ENCODE data around the gene PIK3C2G.
"Not testable (repeated sequence)": the region's sequence is repeated elsewhere in the genome, so short reads cannot be mapped to it uniquely, and the experiment has no call there.

Gene PIK3C2G, protein sequence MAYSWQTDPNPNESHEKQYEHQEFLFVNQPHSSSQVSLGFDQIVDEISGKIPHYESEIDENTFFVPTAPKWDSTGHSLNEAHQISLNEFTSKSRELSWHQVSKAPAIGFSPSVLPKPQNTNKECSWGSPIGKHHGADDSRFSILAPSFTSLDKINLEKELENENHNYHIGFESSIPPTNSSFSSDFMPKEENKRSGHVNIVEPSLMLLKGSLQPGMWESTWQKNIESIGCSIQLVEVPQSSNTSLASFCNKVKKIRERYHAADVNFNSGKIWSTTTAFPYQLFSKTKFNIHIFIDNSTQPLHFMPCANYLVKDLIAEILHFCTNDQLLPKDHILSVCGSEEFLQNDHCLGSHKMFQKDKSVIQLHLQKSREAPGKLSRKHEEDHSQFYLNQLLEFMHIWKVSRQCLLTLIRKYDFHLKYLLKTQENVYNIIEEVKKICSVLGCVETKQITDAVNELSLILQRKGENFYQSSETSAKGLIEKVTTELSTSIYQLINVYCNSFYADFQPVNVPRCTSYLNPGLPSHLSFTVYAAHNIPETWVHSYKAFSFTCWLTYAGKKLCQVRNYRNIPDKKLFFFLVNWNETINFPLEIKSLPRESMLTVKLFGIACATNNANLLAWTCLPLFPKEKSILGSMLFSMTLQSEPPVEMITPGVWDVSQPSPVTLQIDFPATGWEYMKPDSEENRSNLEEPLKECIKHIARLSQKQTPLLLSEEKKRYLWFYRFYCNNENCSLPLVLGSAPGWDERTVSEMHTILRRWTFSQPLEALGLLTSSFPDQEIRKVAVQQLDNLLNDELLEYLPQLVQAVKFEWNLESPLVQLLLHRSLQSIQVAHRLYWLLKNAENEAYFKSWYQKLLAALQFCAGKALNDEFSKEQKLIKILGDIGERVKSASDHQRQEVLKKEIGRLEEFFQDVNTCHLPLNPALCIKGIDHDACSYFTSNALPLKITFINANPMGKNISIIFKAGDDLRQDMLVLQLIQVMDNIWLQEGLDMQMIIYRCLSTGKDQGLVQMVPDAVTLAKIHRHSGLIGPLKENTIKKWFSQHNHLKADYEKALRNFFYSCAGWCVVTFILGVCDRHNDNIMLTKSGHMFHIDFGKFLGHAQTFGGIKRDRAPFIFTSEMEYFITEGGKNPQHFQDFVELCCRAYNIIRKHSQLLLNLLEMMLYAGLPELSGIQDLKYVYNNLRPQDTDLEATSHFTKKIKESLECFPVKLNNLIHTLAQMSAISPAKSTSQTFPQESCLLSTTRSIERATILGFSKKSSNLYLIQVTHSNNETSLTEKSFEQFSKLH (N-terminal part only)
- total RNA-seq: 0 reads per million in 4 experiments

DNA sequence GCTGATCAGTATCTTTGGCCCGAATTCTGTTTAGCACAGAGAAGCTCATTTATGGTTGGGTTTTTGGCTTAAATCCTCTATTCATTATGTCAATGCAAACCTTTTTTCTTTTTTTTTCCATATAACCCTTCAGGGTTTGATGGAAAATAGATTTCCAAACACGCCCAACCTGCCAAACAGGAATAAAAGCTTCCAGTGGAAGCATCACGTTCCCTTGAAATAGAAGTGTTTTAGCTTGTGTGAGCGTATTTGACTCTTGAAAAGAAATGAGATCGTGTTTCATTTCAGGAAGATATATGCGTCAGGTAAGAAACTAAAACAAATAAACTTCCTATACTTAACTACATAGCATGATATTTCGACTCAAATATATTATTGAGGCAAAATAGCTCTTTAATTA lies at the start of gene PIK3C2G:
Gene PIK3C2G, plus strand, starts transcription at position 246 of the 400 bp plus-strand sequence. CDS start 20,564 bp downstream, outside the sequence.
- no peak for DNase-seq

DNA sequence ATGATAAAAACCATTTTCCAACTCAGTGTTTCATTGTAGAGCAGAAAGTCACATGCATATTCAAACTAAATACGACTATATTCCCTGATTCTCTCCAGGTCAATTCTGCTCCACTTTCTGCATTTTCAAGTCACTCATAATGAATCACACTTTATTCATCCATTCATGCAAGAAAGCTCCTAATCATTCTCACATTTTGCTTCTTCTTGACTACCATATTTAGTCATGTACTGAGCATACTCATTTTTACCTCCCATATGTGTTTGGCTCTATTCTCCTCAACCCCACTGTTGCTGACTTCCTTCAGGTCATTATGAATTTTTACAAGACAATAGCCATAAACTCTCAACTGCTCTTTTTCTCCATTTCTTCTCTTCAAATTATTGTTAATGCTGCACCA lies 43.4 kb upstream of the PIK3C2G start:
- no peak for DNase-seq

DNA sequence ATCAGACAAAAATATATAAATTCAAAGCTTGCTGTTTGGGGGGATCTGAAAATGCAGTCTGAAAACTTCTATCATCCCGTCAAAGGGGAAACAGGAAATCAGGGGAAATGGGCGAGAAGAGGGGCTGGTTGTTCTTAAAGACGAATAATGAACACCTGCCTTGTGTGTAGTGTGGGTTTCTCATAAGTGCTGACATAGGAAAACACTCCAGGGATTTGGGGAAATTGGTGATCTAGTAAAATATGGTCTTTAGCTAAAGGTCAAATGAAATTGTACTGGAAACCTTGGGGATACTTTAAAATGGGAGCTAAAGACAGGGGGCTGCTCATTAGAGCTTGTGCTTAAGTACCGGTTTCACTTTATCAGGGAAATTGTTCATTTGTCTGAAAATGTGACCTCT lies 39.6 kb upstream of the PIK3C2G start:
- no peak for DNase-seq

DNA sequence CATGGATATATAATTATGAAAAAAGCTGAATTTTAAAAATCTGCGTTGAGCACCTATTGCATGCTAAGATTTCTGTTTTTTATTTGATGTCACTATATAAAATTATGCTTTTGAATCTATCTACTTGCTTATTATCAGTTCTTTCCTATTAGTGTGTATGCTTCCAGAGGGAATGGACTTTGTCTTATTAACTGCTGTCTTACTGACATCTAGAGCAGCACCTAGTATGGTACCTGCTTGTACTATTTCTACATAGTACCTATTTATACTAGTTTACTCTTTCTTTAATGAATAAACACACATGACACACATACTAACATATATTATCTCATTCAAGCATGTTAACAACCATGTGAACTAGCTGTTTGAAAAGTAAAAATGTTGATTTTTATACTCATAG lies 38.6 kb upstream of the PIK3C2G start:
- no peak for DNase-seq

DNA sequence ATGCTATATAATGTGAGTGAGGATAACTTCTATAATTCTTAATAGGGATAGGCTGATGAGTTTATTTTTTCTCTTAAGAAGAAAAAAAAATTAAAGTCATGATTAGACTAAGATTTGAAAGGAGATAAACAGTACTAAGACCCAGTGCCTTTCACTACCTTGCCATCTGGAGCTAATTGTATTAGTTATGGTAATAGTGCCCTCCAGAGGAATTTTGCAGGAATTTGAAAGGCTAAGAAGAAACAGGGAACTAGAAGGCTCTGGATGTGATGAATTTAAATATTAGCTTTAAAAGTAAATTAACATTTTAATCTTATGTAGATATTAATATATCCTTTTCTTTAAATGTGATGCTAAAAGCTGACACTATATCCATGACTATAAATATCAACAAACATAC lies 36.6 kb upstream of the PIK3C2G start:
- DNase-seq: no peak

DNA sequence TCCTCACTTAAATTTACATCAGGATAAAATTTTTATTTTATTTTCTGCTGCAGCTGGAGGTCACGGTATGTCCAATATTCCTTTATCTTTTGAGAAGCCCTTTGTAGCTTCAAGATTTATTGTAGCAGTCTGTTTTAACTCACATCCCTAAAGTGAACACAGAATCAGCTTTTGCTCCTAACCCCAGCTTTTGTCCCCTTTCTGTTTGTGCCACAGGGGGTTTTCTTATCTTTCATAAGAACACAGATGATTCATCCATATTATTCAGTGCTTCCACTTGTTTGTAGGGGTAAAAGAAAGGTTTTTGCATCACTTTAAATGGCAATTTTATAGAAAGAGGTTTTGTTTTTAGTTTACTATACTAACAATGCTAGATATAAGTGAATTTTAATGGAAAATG lies 21.8 kb upstream of the PIK3C2G start:
- DNase-seq: no peak

DNA sequence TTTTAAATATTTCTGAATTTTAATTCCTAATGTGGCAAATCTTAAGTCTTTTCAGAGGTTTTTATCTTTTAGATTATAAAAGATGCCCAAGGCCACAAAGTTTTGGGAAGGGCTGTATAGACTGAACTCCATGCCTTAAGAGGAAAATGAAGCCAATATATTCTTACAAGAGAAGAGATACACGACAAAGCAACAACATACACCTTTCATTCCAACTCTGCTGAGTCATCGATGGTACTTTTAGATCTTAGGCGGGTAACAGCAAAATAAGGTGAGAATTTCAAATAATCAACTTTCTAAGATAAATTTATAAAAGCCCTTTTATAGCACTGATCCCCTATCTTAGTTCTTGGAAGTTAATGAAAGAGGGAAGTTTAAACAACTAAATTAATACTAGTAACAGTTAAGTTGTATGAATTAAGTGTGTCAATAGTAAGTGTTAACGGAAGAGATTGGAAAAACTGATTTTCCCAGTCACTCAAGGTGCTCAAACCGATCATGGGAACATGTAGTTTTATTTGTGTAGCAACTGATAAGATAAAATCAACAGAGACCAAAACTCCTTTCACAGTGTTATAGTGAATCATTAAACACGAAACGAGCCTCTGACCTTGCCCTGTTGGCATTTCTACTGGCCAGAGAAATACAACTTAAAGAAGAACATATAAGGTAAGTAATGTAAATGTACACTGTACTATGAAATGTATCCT lies 18.8 kb upstream of the PIK3C2G start:
- no peak for DNase-seq

DNA sequence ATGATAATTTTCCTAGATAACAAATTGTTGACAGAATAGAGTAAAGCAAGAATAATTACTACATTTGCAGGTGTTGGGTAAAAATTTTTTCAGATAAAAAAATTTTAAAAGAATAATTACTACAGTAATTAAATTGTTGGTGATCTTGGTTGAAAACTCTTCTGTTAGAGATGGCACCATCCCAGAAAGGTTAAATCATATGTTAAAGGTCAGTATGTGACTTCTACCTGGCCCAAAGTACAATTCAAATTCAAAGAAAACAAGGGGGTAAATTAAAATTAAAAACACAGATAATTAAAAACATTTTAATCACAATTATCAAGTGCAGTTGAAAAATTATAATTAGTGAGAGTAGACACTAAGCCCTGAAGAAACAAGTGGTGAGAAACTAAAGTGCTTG lies 18.1 kb upstream of the PIK3C2G start:
- no peak for DNase-seq

DNA sequence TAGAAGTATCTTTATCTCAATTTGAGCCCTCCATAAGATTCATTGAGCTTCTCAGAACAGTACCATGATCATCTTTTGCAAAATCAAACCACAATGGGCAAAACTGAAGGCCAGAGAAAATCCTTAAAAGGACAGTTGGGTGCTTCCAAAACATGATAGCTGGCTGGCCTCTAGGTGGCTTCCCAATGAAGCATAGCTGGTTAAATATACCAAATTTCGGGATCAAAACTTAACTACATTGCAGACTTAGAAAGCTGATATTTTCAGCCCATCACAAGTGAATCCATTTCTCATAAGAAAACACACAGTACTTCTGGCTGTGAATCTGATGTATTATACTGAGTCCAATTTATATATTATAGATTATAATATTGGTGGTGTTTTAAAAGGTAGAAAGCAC lies 15.3 kb upstream of the PIK3C2G start:
- DNase-seq: no peak

DNA sequence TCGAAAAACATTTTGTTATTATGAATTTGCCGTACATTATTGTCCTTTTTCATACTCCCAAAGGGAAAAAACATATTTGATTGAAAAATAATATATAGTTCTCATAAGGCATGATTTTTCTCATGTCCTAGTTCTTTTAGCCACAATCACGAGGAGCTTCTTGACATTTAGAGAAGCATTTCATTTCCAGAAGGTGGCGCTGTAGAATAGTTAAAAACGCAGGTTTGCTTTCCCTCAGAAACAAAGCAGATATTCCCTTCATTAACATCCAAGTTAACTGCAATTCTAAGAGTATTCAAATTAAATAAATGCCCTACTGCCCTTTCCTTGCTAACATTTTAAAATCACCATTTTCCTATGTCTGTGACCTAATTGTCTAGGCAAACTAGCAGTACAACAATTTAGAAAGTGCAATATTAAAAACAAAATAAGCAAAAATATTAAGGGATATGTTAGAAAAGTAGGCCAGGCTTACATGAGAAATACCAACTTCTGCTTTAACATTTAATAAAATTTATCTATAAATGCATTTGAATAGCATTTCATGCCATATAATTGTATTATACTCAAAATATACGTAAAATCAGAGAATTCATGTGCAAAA lies 10.9 kb upstream of the PIK3C2G start:
- DNase-seq: no peak

DNA sequence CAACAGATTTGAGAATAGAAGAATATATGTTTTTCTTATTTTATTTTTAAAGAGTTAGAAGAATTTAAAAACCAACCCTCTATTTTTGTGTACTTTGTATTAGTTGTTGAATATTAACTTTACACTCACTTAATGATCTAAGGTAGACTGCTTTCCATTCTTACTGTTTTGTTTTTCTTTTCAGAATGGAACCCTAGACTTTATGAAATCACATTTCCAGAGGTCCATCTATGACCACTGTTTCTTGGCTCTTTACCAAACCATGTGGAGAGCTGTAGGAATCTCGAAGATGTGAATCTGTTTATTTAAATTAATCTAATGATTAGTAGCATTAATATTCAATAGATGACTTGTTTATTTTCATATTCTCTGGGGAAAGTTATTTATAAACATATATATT lies 7.2 kb upstream of the PIK3C2G start:
- DNase-seq: no peak

DNA sequence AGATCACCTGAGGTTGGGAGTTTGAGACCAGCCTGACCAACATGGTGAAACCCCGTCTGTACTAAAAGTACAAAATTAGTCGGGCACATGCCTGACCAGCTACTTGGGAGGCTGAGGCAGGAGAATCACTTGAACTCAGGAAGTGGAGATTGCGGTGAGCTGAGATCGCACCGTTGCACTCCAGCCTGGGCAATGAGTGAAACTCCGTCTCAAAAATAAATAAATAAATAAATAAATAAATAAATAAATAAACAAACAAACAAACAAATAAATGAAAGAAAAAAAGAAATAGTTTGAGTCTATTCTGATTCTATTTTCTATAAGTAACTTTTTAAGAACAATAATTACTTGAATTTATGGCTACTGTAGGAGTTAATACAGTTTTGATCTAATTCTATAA lies 6.3 kb upstream of the PIK3C2G start:
- DNase-seq: not testable (repeated sequence)

DNA sequence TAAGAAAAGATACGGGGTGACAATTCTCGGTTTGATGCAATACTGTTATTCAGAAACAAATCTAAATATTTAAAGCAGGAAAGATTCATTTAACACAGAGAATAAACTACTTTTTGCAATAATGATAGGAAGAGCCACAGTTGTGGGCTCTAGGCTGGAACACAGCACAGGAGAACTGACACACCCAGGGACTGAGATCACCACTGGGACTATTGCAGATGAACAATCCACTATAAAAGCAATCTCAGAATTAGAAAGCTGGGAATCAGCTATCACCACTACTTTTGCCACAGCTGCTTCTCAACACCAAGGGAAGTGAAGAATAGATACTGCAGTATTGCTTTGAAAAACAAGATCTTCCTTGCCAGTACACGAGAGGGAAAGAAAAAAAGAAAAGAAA lies 4.1 kb upstream of the PIK3C2G start:
- DNase-seq: no peak

DNA sequence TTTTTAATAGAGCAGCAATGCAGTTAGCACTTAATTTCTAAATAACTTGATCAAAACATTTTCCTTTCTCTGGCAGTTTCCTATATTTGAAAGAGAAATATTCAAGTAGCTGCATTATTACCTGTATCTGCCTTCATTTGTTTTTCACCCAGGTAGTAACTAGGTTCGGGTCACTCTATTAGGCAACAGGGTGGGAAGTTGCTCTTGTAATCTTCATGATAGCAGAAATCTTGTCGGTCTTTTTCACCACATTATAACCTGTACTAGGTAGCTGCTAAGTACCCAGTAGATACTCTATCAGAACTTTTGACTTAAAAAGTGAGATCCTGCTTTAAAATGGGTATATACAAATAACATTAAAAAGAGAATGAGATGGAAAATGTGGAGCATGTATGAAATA lies 2.4 kb upstream of the PIK3C2G start:
- DNase-seq: no peak

DNA sequence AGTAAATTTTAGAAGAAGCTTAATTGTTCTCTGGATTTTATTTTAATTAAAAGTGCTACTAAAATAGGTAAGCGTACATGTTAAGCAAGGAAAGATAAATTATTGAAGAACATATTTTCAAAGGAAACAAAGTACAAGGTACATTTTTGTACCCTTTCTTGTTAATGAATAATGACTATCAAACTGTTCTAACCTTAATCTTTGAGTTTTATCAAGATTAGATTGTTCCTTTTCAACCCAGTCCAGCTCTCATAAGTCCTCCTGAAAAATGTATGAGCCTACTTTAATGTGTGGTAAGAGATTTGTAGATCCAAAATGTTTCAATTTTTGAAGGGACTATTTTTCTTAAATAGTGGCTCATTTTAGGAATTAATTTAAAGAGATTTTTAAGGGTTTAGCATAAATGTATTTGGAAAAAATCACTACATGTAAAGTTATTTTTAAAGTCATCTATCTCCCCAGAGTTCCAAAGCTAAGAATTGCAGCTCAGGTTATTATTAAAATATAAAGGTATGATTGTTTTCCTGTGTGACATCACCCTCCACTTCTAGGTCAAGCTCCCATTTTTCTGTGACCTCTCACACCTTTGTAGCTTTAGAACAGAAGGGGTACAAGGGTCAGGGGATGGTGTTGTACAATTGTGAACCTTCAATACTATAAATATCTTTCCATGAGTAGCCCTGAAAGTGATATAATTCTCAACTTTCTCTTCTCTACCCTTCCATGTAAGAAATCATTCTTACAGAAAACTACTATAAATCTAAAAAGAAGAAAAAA lies 1.2 kb upstream of the PIK3C2G start:
- DNase-seq: no peak

DNA sequence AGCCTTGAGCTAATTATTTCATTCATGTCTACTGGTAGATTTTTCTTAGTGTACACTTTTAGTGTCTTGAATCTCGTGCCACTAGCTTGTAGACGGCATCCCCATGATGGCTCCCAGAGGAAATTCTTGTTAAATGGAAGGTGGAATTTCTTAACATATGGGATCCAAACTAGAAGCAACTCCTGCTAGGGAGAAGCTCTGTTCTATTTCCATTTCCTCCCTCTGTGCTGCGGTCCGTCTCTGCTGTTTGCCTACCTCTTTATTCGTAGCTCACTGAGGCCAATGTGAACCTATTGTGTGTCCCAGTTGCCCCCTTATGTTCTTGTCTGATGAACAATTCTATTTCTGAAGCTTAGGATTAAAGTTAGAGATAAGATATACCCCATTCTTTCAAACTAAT lies 588 bp downstream of the PIK3C2G start:
- no peak for DNase-seq

DNA sequence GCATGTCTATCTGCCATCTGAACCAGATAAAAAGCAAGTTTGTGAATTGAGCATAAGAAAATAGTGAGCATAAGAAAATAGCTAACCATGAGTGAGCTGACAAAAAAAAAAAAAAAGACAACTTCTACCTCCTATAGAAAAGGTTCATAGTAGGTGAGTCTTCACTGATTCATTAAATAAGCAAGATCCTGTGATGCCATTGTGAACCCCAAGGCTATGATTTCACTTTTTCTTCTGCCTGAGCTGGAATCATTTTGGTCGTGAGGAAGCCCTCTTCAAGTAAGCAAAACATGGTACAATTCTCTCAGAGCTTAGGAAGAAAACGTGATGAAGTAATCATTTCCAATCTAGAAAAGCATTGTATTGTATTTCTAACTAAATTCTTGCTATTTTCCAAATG lies 1.2 kb downstream of the PIK3C2G start:
- DNase-seq: no peak

DNA sequence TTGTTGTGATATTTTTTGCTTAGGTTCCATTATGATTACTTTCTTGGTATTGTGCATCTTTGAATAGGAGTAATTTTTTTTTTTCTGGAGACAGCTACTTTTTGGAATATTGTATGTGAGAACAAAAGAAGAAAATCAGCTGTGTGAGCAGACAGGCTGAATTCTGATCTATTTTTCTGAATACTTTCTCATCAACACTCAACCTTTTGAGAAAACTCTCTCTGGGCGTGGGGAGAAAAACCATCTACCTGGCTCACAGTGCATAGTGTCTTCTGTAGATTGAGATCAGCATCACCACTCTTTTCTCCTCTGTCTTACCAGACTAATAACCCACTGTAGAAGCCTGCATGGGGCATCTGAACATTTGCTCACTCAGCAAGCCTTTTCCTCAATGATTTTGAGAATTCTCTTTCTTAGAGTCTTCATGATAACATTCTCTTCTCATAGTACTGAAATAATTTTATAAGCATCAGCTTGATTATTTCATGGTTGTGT lies 3.3 kb downstream of the PIK3C2G start:
- no peak for DNase-seq

DNA sequence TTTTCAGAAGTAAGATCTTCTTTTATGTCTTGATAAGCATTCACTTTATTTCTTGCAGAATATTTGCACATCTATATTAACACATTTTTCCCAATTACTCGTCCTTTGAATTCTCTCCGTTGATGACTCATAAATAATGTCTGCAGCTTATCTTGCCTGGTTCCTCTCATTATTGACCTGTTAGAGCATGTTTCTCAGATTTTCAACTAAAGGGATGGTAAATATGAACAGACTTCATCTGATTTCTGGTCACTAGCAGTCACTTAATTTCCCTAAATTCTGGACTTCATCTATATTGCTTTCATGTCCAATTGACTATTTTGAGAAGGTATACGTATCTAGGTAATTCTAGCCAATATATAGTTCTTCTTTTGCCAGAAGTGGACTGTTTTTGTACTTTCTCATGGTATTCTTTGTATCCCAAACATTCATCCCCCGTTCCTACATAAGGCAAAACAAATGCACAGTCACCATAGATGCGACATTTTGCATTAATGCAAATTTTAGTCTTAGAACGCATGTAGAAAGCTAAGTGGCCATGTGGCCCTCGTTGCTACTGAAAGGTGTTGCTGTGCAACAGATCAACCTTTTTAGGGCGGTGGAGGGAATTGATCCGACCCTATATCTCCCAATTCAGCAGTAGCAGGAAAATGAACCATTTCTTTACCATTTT lies 6.2 kb downstream of the PIK3C2G start:
- DNase-seq: no peak

DNA sequence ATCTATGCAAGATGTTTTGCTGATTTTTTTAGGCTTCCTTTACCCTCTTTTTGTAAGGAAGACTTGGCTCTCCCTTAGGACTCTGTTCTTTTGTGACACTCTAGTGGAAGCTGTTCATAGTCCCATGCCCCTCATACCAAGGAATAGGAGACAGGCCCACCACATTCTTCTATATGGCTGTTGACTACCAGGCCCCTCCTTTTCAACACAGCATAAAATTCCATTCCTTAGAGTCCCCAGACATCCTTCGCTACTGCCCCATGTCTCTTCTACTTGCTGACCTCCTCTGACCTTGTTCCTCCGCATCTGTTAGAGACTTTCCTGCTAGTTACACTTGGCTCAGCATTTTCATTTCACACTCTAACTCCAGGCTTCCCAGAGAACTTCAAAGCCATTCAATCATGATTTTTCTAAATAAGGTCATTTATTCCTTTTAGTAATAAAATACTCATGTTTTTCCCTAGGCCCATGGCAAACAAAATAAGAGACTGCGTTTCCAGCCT lies 9.7 kb downstream of the PIK3C2G start:
- DNase-seq: no peak
